ENCODE results near the gene ERO1A.

Gene ERO1A

GRCh38 chr14:52711666-52712065, 16.3 kb upstream of the ERO1A start:
- Histone ChIP-seq H3K9me3 (ENCODE audit: insufficient read depth, low read length) (no peaks in the 10 kb centered on the region), H3K4me3 (ENCODE audit: insufficient read length, low read depth) (no peak overlapping the region), H3K27me3 (ENCODE audit: insufficient read depth, insufficient read length) (no peaks in the 10 kb centered on the region), H3K9ac (ENCODE audit: insufficient read length, low read depth) (no peak overlapping the region), H3K4me1 (ENCODE audit: insufficient read depth, insufficient read length) (no peaks in the 10 kb centered on the region), H3K36me3 (ENCODE audit: insufficient read depth, insufficient read length, low read length) (peaks cover 80% of the 10 kb centered on the region)
- DNase-seq (ENCODE audit: low read depth, low spot score), result no peak
- TF ChIP-seq YY1 (IDR thresholded peaks at IDR 0.05; ENCODE audit: insufficient read depth, insufficient read length) (no peak), ZNF274 (IDR thresholded peaks at IDR 0.05; ENCODE audit: low read depth, low read length) (no peak), SUZ12 (IDR thresholded peaks at IDR 0.05; ENCODE audit: extremely low read depth, insufficient read depth, insufficient read length) (no peak)

GRCh38 chr14:52706724-52707706, 11.7 kb upstream of the ERO1A start, which contains the start of gene PSMC6:
Gene PSMC6 (plus strand): TSS chr14:52707200. CDS start chr14:52707220, 20 bp downstream.
- Histone ChIP-seq H3K4me3 (ENCODE audit: insufficient read length, low read depth) (peak within 1 kb of the TSS; percentile 96), H3K36me3 (ENCODE audit: insufficient read depth, insufficient read length, low read length) (peaks cover 38% of the 10 kb centered on the region), H3K4me1 (ENCODE audit: insufficient read depth, insufficient read length) (no peaks in the 10 kb centered on the region), H3K27me3 (ENCODE audit: insufficient read depth, insufficient read length) (no peaks in the 10 kb centered on the region), H3K9me3 (ENCODE audit: insufficient read depth, low read length) (no peaks in the 10 kb centered on the region), H3K9ac (ENCODE audit: insufficient read length, low read depth) (peak within 1 kb of the TSS; percentile 97)
- TF ChIP-seq SUZ12 (IDR thresholded peaks at IDR 0.05; ENCODE audit: extremely low read depth, insufficient read depth, insufficient read length) (no peak), ZNF274 (IDR thresholded peaks at IDR 0.05; ENCODE audit: low read depth, low read length) (no peak), YY1 (IDR thresholded peaks at IDR 0.05; ENCODE audit: insufficient read depth, insufficient read length) (peak; percentile 74)
- peak; percentile 81 for DNase-seq (ENCODE audit: low read depth, low spot score)

- Histone ChIP-seq H3K27me3 (ENCODE audit: insufficient read depth, insufficient read length) (no peaks in the 10 kb centered on the region), H3K9ac (ENCODE audit: insufficient read length, low read depth) (no peak overlapping the region), H3K9me3 (ENCODE audit: insufficient read depth, low read length) (no peaks in the 10 kb centered on the region), H3K4me3 (ENCODE audit: insufficient read length, low read depth) (peak overlapping the region; percentile 96), H3K4me1 (ENCODE audit: insufficient read depth, insufficient read length) (no peaks in the 10 kb centered on the region), H3K36me3 (ENCODE audit: insufficient read depth, insufficient read length, low read length) (peaks cover 30% of the 10 kb centered on the region)
- TF ChIP-seq SUZ12 (IDR thresholded peaks at IDR 0.05; ENCODE audit: extremely low read depth, insufficient read depth, insufficient read length), result no peak
- TF ChIP-seq YY1 (IDR thresholded peaks at IDR 0.05; ENCODE audit: insufficient read depth, insufficient read length), result no peak
- TF ChIP-seq ZNF274 (IDR thresholded peaks at IDR 0.05; ENCODE audit: low read depth, low read length), result no peak
- DNase-seq (ENCODE audit: low read depth, low spot score), result no peak
These were observed 10.9 kb upstream of the ERO1A start for GRCh38 chr14:52706286-52706685.

- Histone ChIP-seq H3K9ac (ENCODE audit: insufficient read length, low read depth) (no peak overlapping the region), H3K27me3 (ENCODE audit: insufficient read depth, insufficient read length) (no peaks in the 10 kb centered on the region), H3K4me3 (ENCODE audit: insufficient read length, low read depth) (no peak overlapping the region), H3K4me1 (ENCODE audit: insufficient read depth, insufficient read length) (no peaks in the 10 kb centered on the region), H3K9me3 (ENCODE audit: insufficient read depth, low read length) (no peaks in the 10 kb centered on the region), H3K36me3 (ENCODE audit: insufficient read depth, insufficient read length, low read length) (peaks cover 5% of the 10 kb centered on the region)
- TF ChIP-seq YY1 (IDR thresholded peaks at IDR 0.05; ENCODE audit: insufficient read depth, insufficient read length) (no peak), ZNF274 (IDR thresholded peaks at IDR 0.05; ENCODE audit: low read depth, low read length) (no peak), SUZ12 (IDR thresholded peaks at IDR 0.05; ENCODE audit: extremely low read depth, insufficient read depth, insufficient read length) (no peak)
- no peak for DNase-seq (ENCODE audit: low read depth, low spot score)
These were observed 8.3 kb upstream of the ERO1A start for GRCh38 chr14:52703664-52704063.

- Histone ChIP-seq H3K4me1 (ENCODE audit: insufficient read depth, insufficient read length) (no peaks in the 10 kb centered on the region), H3K36me3 (ENCODE audit: insufficient read depth, insufficient read length, low read length) (peaks cover under 1% of the 10 kb centered on the region), H3K27me3 (ENCODE audit: insufficient read depth, insufficient read length) (no peaks in the 10 kb centered on the region), H3K4me3 (ENCODE audit: insufficient read length, low read depth) (no peak overlapping the region), H3K9me3 (ENCODE audit: insufficient read depth, low read length) (no peaks in the 10 kb centered on the region), H3K9ac (ENCODE audit: insufficient read length, low read depth) (no peak overlapping the region)
- TF ChIP-seq ZNF274 (IDR thresholded peaks at IDR 0.05; ENCODE audit: low read depth, low read length), result no peak
- no peak for TF ChIP-seq SUZ12 (IDR thresholded peaks at IDR 0.05; ENCODE audit: extremely low read depth, insufficient read depth, insufficient read length)
- TF ChIP-seq YY1 (IDR thresholded peaks at IDR 0.05; ENCODE audit: insufficient read depth, insufficient read length), result no peak
- DNase-seq (ENCODE audit: low read depth, low spot score), result no peak
These were observed 7.9 kb upstream of the ERO1A start for GRCh38 chr14:52703225-52703624.

GRCh38 chr14:52701223-52701622, 5.9 kb upstream of the ERO1A start:
- Histone ChIP-seq H3K36me3 (ENCODE audit: insufficient read depth, insufficient read length, low read length) (no peaks in the 10 kb centered on the region), H3K9ac (ENCODE audit: insufficient read length, low read depth) (no peak overlapping the region), H3K4me1 (ENCODE audit: insufficient read depth, insufficient read length) (no peaks in the 10 kb centered on the region), H3K4me3 (ENCODE audit: insufficient read length, low read depth) (no peak overlapping the region), H3K27me3 (ENCODE audit: insufficient read depth, insufficient read length) (no peaks in the 10 kb centered on the region), H3K9me3 (ENCODE audit: insufficient read depth, low read length) (no peaks in the 10 kb centered on the region)
- no peak for DNase-seq (ENCODE audit: low read depth, low spot score)
- TF ChIP-seq YY1 (IDR thresholded peaks at IDR 0.05; ENCODE audit: insufficient read depth, insufficient read length) (no peak), ZNF274 (IDR thresholded peaks at IDR 0.05; ENCODE audit: low read depth, low read length) (no peak), SUZ12 (IDR thresholded peaks at IDR 0.05; ENCODE audit: extremely low read depth, insufficient read depth, insufficient read length) (no peak)

GRCh38 chr14:52700701-52701172, 5.4 kb upstream of the ERO1A start:
- H3K4me1 ChIP-seq (ENCODE audit: insufficient read depth, insufficient read length), result no peaks in the 10 kb centered on the region
- H3K4me3 ChIP-seq (ENCODE audit: insufficient read length, low read depth), result no peak overlapping the region
- no peak for DNase-seq (ENCODE audit: low read depth, low spot score)
- no peaks in the 10 kb centered on the region for H3K36me3 ChIP-seq (ENCODE audit: insufficient read depth, insufficient read length, low read length)
- no peaks in the 10 kb centered on the region for H3K9me3 ChIP-seq (ENCODE audit: insufficient read depth, low read length)
- no peak overlapping the region for H3K9ac ChIP-seq (ENCODE audit: insufficient read length, low read depth)
- no peaks in the 10 kb centered on the region for H3K27me3 ChIP-seq (ENCODE audit: insufficient read depth, insufficient read length)
- TF ChIP-seq YY1 (IDR thresholded peaks at IDR 0.05; ENCODE audit: insufficient read depth, insufficient read length) (no peak), SUZ12 (IDR thresholded peaks at IDR 0.05; ENCODE audit: extremely low read depth, insufficient read depth, insufficient read length) (no peak), ZNF274 (IDR thresholded peaks at IDR 0.05; ENCODE audit: low read depth, low read length) (no peak)
